Lower leg skin (tissue), 4 donors: ENCODE results near the gene VWA8. TPM values are rescaled to one million over a fixed set of nuclear protein-coding genes. Genes with fewer than 3 reads are reported as not detected.

ENCODE experiments used
- DNase-seq, 2 donors: peaks; one replicate each; pipeline ENCODE4 v3.0.0-alpha.2; 2019; ENCODE audit warnings: low spot score in 2 of 2
- H3K4me3 ChIP-seq: fragments of 200-600 bp; sonication (generic); 2 replicates; pipeline ENCODE4 v1.5.1; 2017; ENCODE audit warnings: mild to moderate bottlenecking, low read depth; ENCODE audit not compliant: poor library complexity, severe bottlenecking
- POLR2A ChIP-seq, 2 donors: fragments of 450-650 bp; IDR thresholded peaks; one replicate each; pipeline ENCODE4 v1.6.1; 2016 to 2017; ENCODE audit warnings: antibody characterized with exemption in 2 of 2, mild to moderate bottlenecking in 1 of 2, moderate library complexity in 1 of 2
- WGBS, 2 donors: methylation state at CpG; one replicate each; pipeline ENCODE4 v1.1.5; 2018; 5-methylcytosine and 5-hydroxymethylcytosine counted together
- intact Hi-C: fragments of 100-400 bp; cut with DNase I; formaldehyde crosslinking; loops from one replicate; pipeline ENCODE4 v1.15.0; 2023; ENCODE audit warnings: low total_unique reads
- total RNA-seq, 4 donors: library from RNA; depleted of rRNA; stranded (reverse); fragments of >200 nt; gene quantifications; one replicate each; pipeline ENCODE4 v1.1.0, GENCODE V29; 2016
- TF ChIP-seq, protein P1 (sequence below), 3 donors: fragments of 450-650 bp; IDR thresholded peaks; one replicate each; pipeline ENCODE4 v1.5.1; 2016; ENCODE audit warnings: antibody characterized with exemption in 3 of 3, mild to moderate bottlenecking in 3 of 3, moderate library complexity in 2 of 3

VWA8 gene
- total RNA-seq, 4 donors from 2014 or later = 11.8 to 22.0 (median 15.1) TPM

DNA sequence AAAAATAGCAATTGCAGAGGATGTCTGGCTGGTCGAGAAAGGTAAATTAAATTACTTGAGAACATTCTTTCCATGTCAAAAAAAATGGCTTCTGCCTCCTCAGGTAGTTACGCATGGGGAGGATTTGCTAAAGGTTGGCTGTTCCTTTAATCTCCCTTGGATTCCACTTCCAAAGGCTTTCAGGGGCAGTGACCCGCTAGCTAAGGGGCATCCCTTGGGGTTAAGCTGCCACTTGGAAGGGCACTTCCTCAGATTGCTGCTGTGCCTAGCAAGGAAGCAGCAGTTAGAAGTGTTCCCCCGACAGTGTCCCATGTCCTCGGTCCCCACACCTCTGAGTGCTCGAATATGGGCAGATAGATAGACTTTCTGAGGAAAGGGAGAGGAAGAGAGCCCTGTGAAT, 395.1 kb downstream of the VWA8 start:
- whole genome bisulfite sequencing, 2 donors = 86 to 94% methylated on average over 6 of the region's 6 CpGs
- no peak for TF ChIP-seq POLR2A (IDR thresholded peaks at IDR 0.05)
- TF ChIP-seq, protein P1, sequence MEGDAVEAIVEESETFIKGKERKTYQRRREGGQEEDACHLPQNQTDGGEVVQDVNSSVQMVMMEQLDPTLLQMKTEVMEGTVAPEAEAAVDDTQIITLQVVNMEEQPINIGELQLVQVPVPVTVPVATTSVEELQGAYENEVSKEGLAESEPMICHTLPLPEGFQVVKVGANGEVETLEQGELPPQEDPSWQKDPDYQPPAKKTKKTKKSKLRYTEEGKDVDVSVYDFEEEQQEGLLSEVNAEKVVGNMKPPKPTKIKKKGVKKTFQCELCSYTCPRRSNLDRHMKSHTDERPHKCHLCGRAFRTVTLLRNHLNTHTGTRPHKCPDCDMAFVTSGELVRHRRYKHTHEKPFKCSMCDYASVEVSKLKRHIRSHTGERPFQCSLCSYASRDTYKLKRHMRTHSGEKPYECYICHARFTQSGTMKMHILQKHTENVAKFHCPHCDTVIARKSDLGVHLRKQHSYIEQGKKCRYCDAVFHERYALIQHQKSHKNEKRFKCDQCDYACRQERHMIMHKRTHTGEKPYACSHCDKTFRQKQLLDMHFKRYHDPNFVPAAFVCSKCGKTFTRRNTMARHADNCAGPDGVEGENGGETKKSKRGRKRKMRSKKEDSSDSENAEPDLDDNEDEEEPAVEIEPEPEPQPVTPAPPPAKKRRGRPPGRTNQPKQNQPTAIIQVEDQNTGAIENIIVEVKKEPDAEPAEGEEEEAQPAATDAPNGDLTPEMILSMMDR (IDR thresholded peaks at IDR 0.05) = no peak
- DNase-seq = no peak
- intact Hi-C loops = no loop called here
- H3K4me3 ChIP-seq = no peak overlapping the region

DNA sequence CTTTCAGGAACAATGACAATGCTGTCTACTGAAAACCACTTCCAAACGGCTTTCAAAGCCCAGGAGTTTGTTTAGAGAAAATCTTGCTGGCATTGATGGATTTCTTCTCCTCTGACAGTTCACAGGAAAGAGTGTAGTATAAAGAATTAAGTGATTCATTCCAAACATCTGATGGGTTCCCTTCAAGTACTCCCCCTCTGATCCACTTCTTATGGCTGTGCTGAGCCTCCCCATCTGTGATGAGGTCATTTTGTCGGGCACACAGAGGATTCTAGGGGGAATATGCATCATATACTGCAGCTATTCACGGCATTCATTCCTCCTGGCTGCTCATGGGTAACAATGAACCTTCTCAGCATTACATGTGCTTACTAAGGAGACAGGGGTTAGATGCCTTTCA, 395.7 kb downstream of the VWA8 start:
- intact Hi-C loops = no loop called here
- 56 to 65% methylated on average over 3 of the region's 3 CpGs for WGBS, 2 donors
- TF ChIP-seq, protein P1 (IDR thresholded peaks at IDR 0.05) = no peak
- TF ChIP-seq POLR2A (IDR thresholded peaks at IDR 0.05) = no peak
- no peak for DNase-seq
- H3K4me3 ChIP-seq = no peak overlapping the region

DNA sequence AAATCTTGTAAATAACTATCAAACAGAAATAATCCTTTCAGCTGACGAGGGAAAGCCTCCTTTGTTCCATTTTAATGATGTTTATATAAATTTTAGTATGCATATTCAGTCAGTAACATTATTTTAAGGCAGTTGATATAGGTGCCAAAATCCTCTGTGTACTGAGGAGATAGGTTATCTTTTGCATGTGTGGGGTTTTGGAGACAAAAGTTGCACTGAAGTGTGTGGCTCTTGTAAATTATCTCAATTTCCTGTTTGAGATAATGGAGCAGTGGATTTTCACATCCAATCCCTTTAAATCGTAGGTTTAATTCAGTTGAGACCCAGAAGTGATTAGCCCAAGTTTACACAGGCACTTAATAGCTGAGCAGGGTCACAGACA, 396.9 kb downstream of the VWA8 start:
- TF ChIP-seq POLR2A (IDR thresholded peaks at IDR 0.05) = no peak
- TF ChIP-seq, protein P1 (IDR thresholded peaks at IDR 0.05) = no peak
- intact Hi-C loops = no loop called here
- no peak for DNase-seq
- H3K4me3 ChIP-seq = no peak overlapping the region
- WGBS, 2 donors = 52 to 62% methylated on average over 2 of the region's 2 CpGs

DNA sequence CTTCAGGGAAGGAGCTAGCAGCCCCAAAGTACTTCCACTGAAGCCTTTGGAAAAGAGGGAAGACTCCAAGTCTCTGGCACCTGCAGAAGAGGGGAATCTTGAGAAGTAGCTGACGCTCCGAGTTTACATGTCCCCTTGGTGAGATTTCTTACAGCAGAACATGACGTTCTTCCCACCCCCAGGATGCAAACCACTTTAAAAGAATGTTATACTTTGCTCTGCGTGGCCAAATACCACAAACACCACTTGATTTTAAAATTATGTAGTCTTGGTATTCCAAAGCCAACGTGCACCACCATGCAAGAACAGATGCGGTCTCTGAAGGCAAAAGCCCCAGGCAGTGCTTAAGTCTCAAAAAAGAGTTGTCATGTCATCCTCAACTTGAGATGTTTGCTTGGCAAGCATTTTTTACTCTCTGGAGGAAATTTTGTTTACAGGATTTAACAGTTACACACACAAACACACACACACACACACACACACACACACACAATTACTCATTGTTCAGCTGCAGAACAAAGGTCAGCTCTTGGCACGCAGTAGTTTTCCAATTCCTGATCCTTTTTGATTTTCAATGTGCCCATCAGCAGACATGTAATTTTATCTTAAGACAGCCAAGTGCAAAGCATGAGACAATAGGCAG, 397.4 kb downstream of the VWA8 start:
- DNase-seq = no peak
- no peak overlapping the region for H3K4me3 ChIP-seq
- TF ChIP-seq, protein P1 (IDR thresholded peaks at IDR 0.05) = no peak
- no peak for TF ChIP-seq POLR2A (IDR thresholded peaks at IDR 0.05)
- WGBS, 2 donors = 56% methylated on average over 7 of the region's 7 CpGs
- intact Hi-C loops = no loop called here

DNA sequence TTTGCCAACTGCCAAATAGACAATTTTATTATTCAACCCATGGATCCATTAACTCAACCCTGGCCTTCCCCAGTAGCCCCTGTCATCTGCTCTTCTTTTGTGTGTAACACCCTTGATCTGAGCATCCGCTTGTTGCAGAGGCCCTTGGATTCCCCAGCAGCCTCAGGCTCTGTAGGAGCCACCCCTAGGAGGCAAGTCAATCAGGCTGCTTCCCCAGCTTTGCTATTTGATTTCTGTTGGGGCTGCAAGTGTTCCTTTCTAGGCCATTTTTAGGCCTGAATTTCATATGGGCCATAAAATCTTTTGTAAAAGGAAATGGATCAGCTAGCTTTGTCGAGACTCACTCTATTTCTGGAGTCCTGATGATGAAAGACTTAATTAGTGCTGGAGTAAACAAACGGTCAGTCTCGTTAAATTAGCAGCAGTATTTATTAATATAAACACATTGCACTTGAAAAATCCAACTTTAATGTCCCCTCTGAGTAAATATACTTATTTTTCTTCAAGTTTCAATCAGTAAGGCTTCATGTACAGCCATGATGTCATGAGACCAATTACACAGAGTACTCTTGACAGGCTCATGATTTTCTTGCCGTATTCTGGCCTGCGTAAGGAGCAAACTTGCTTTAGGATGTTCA, 398.2 kb downstream of the VWA8 start:
- WGBS, 2 donors = 54 to 71% methylated on average over 6 of the region's 6 CpGs
- DNase-seq = no peak
- intact Hi-C loops = no loop called here
- H3K4me3 ChIP-seq = no peak overlapping the region
- TF ChIP-seq POLR2A (IDR thresholded peaks at IDR 0.05) = no peak
- TF ChIP-seq, protein P1 (IDR thresholded peaks at IDR 0.05) = no peak
